ENCODE measurements around the gene ZNF778.

ZNF778 gene

DNA sequence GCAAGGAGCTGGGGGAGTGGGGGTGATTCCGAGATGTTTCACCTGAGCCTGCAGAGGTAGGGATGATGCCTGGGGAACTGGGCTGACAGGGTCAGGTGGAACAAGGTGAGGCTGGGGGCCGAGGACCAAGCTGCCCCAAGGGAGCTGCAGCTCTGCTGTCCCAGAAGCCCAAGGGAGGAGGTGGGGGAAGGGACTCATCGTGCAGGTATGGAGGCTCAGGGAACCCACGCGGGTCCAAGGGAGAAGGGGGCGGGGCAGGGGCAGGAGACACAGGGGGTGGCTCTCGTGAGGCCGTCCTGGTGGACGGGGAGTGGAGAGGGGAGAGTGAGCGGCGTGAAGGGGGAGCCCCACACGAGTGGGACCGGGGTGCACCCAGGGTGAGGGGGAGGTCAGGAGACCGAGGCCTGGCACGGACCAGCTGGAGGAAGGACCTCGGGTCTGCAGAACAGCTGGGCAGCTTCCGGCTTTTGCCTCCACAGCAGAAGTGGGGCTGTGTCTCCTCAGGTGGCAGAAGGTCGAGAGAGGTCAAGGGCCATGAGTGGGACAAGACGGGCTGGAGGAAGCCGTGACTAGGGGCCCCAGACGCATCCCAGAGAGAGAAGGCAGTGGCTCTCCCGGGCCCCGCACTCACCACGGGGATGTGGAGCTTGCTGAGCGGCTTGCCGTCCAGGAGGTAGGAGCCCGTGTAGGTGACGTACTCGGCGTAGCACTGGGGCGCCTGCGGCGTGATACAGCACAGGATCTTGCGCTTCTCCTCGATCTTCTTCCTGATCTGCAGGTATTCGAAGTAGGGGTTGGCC is 61.1 kb downstream of the ZNF778 start:
- DNase-seq = no peak

DNA sequence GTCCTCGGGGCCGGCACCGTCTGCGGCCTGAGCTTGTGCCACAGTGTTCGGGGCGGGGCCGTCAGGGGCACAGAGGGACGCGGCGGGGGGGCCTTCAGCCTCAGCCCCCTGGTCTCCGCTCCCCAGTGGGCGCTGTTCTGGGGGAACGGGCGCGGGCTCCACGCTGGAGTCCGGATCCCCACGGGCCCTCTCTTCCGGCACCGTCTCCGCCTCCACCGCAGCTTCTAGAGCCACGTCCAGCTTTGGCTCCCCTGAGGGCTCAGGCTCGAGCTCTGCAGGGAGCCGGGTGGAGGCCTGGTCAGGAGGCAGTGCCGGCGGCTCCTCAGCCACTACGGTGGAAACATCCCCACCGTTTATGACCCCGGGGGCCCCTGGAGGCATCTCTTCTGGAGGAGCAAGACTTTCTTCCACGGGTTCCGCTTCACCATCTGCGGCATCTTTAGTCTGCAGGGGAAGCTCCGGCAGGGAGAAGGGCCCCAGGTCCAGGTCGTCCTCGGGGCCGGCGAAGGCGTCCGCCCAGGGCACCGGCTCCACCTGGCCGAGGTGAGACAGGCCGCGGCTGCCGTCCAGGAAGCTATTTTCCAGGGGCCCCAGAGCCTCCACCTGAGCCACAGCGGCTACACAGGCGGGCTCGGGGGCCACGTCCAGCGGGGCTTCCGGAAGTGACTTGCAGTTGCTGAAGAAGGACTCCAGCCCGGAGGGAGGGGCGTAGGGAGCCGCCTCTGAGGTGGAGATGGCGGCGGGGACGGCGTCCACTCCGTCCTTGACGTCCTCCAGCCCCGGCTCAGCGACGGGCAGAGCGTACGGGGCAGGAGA is 62.4 kb downstream of the ZNF778 start:
- DNase-seq = no peak

DNA sequence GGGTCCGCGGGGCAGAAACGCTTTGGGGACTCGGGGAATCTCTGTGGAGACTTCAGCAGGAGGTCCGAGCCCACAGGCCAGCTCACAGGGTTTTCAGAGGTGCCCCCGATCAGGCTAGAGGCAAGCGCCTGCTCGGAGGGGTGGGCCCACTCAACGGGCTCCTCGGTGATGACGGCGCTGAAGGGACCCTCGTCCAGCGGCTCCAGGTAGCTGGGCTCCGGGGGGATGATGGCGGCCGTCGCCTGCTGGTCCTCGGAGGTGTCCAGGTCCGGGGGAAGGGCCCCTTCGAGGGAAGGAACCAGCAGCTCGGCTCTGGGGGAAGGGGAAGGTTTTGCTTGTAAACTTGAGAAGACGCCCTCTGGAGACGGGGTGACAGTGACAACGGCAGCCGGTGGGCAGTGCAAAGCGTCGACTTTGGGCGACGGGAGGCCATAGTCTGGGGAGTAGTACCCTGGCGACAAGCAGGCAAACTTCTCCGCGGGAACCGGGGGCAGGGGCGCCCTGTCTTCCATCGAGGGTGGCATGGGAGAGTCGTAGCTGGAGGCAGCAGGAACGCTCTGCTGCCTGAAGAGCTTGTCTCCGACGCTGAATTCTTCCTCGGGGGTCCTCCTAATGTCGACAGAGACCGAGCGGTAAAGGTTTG is 63.2 kb downstream of the ZNF778 start:
- no peak for DNase-seq

GRCh38 chr16:89281189-89281577 is 63.7 kb downstream of the ZNF778 start:
- no peak for DNase-seq

DNA sequence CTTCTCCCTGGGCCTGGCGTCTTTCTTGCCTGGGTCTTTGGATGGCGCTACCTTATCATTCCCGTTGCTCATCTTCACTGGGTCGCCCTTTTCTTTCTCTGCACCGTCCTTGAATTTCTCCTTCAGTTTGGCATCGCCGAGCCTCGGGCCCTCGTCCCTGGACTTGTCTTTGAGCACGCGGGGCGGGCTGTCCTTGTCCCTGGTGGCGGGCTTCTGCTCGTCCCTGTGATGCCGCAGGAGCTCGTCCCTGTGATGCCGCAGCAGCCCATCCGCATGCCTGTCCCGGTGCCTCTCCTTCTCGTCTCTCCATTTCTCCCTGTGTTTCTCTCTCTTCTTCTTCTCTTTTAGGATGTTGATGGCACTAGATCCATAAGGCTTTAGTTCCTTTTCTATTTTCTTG is 64.3 kb downstream of the ZNF778 start:
- no peak for DNase-seq

DNA sequence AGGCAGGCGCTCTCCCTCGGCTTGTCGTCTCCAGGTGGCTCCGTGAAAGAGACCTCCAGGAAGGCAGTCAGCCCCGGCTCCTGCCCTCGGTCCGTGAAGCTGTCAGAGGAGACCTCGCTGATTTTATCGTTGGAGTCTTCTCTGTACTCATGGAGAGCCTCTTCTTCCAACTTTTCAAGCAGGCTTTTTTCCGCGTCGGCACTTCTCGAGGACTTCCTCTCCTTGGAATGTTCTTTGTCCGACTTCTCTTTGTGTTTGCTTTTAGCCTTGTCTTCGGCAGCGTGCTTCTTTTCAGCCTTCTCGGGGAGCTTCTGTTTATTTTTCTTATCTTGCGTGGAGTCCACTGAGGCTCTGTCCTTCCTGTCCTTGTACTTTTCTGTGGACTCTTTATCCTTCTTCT is 65.0 kb downstream of the ZNF778 start:
- DNase-seq = no peak

DNA sequence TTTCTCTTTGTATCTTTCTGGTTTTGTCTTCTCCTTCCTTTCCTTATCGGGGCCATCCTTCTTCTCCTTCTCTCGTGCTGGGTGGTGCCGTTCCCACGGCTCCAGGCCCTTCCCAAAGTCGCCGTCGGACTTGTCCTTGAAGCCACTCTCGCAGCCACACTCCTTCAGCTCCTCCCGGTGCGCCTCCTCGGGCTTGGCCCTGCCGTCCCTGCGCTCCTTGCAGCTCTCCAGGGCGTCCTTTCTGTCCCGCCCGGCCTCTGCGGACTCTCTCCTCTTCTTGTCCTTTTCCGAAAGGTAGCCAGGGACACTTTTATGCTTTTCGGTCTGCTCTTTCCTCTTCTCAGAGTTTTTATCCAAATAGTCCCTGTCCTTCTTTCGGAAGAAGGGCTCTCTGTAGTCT is 65.9 kb downstream of the ZNF778 start:
- no peak for DNase-seq

GRCh38 chr16:89285381-89285780 is 67.9 kb downstream of the ZNF778 start:
- DNase-seq = no peak

- no peak for DNase-seq
Observed at GRCh38 chr16:89286096-89286495, 68.6 kb downstream of the ZNF778 start.

All from EL (cell line).